ENCODE results near the gene ILKAP.

- TF ChIP-seq CTCF (IDR thresholded peaks at IDR 0.05) (no peak), POLR2AphosphoS5 (IDR thresholded peaks at IDR 0.05; ENCODE audit: low read depth, low read length) (no peak)
These were observed 67.8 kb downstream of the ILKAP start for GRCh38 chr2:238135601-238136150.

All from Panc1 (cell line).